ENCODE results near the gene MRPS9.

The MRPS9 gene

DNA sequence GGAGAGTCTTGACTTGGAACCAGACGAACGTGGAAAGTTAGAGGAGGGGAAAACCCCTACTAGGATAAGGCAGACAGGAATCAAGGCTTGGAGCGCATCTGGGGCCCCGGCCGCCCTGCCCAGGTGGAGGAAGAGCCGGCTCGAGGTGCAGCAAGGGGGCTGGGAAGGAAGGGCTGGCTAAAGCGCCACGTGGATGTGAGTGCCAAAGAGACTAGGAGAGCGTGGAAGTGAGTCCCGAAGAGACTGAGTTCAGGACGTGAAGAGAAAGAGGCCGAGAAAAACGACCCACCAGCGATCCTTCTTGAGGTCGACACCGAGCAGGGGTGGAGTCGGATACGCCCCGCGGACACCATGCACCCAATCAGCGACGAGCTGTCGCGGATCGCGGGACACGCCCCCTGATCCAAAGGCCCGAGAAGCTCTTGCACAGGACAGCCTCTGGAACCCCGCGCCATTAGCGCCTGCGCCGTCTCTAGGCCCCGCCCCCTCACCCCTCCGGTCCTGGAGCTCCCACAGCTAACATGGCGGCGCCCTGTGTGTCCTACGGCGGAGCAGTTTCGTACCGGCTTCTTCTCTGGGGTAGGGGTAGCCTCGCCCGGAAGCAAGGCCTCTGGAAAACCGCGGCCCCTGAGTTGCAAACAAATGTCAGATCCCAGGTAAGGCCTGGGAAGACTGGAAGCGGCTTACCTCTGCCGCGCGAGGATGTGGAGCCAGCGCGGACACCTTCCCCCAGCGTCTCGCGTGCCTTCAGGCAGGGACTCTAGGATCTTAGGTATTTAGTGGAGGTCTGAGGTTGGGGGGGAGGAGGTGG lies at the start of gene MRPS9:
MRPS9 (plus strand) TSS at position 498 of the 811 bp plus-strand sequence; CDS start at position 522, 24 bp downstream.
- peak; percentile 87 to 95 for DNase-seq

DNA sequence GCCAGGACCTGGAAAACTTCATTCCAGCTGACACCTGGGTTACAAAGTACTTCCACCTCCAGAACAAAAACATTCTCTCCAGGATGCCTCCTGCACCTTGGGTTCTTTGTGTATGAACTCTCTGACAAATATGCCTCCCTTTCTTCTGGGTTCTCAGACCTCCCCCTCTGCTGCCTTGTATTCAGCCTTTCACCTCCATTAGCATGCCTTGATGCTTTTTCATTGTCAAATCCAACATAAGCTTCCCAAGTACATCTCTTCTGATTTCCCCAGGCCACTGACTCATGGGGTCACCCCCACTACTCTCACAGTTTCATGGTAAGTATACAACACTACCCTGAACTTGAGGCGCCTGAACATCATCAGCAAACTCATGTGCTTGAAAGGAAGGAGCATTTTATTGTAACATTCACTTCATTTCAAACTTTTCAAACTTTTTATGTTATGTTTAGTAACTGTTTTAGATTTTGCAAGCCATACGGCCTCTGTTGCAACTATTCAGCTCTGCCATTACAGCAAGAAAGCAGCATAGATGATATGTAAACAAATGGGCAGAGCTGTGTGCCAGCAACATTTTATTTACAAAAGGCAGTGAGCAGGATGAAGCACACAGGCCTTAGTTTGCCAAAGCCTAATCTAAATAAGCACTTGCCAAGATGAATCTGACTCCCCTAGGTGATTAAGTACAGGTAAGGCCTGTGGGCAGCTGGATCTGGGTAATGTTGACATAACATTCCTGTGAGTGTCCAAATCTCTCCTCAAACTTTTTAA lies 32.5 kb upstream of the MRPS9 start:
- DNase-seq, result no peak

DNA sequence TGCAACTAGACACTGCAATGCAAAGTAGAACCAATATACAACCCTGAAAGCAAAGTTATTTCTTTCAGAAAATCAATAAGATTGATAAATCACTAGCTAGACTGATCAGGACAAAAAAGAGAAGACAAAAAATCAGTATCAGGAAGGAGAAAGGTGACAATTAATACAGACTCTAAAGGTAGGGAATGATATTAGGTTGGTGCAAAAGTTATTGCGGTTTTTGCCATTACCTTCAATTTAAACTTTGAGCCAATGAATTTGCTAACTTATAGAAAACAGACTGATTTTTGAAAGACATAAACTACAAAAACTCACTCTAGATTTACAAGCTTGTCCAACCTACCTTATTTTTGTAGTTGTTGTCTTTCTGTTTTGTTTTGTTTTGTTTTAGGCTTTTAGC lies 30.5 kb upstream of the MRPS9 start:
- no peak for DNase-seq

DNA sequence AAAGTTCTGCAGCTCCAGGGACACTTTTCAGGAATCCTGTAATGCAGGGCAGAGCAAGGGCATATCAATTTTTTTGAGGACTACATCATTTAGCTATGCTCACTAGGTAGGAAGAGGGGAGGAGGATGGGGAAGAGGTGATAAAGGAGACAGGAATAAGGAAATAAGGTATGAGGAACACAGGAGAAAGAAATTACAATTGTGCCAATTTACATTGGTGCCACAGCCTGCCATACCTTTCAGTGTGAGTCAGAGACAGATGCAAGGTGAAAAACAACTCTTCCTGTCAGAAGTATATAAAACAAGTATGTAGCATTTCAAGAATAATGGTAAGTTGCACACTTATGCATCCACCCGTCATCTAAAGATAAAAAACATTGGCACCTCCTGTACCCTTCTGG lies 5.4 kb upstream of the MRPS9 start:
- DNase-seq, result no peak

DNA sequence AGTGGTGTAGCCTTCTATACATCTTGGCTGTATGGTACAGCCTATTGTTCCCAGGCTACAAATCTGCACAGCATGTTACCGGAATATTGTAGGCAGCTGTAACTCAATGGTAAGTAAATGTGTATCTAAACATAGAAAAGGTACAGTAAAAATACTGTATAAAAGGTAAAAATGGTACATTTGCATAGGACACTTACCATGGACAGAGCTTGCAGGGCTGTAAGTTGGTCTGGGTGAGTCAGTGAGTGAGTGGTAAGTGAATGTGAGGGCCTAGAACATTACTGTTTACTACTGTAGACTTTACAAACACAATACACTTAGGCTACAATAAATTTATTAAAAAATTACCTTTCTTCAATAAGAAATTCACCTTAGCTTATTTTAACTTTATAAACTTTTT lies 3.7 kb upstream of the MRPS9 start:
- no peak for DNase-seq

DNA sequence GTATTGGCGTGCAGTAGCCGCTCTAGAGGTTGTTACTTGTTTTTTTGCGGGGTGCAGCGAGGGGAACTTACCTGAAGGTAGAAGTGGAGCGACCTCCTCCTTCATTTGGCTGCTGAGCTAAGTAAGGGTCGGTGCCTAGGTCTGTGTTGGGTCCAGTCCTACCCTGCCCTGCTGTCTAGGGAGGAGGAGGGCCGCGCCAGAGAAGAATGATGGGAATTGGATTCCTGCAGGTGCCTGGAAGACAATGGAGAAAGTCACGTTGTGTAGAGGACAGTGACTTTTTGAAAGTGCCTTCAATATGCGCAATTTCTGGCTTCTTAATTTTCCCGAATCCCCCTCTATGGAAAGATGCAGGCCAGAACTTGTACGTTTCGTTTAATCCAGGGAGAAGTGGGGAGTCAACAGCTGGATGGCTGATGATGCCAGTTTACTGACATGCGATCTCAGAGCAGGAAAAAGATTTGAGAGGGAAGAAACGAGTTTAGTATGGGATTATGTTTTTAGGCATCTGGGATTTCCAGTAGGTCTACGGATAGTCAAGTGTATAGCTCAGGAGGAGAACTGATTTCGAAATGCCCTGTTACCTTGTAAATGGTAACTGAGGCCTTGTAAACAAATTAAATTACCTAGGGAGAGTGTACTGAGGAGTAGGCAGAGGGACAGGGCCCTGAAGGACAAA lies 653 bp downstream of the MRPS9 start:
- no peak for DNase-seq

DNA sequence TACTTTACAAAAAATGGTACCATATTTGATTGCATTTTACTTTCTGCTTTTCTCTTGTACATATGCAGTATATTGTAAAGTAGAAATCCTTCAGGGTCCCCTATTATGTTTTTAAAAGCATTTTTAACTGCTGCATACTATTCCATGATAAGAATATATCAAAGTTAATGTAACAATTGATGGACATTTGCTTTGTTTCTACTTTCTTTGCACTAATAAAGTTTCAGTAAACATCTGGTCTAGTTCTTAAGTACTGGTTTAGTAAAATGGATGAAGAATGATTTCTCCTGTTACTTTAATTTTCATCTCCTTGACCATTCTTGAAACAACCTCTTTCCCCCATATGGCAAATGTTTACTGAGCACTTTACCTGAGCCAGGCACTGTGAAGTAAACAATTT lies 1.7 kb downstream of the MRPS9 start:
- no peak for DNase-seq

DNA sequence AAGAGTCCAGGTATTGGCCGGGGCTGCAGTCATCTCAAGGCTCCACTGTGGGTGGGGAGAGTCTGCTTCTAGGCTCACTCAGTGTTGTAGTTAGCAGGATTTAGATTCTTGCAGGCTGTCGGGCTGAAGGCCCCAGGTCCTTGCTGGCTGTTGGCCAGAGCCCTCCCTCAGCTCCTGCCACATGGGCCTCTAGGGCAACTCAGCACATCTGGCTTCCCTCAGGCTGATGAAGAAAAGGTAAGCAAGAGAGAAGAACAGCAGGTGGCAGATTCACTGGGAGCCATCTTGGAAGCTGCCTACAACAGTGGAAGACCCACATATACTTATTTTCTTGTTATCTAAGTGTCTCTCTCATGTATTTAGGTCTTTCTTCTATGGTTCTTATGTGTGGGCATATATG lies 4.3 kb downstream of the MRPS9 start:
- DNase-seq, result no peak

DNA sequence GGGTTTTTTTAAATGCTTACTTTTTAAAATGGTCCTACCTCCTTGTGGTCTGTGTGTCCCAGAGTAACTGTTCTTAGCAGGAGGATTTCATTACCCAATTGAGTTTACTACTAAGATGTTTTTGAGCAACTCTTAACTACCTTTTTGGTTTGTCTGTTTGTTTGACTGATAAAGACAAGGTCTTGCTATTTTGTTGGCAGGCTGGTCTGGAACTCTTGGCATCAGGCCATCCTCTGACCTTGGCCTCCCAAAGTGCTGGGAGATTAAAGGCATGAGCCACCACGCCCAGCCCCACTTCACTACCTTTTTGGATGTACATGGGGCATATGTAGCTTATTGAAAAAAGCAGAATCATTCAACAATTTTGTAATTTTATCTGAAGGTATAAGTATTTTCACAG lies 14.9 kb downstream of the MRPS9 start:
- no peak for DNase-seq

DNA sequence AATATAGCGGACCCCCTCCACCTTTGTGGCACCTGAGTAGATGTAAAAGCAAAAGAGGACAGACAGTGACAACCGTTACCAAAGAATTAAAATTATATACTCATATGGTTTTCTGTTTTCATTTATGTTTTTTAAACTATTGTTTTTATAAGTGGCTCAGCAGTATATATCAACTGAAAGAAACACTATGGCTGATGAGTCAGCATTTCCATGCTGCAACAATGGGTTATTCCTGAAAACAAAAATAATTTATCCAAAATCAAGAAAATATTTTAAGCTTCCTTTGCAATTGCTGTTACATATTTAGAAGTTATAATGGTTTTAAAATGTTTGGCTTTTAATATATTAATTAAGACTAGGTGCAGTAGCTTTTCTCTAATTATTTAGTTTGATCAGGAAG lies 17.7 kb downstream of the MRPS9 start:
- DNase-seq, result no peak

DNA sequence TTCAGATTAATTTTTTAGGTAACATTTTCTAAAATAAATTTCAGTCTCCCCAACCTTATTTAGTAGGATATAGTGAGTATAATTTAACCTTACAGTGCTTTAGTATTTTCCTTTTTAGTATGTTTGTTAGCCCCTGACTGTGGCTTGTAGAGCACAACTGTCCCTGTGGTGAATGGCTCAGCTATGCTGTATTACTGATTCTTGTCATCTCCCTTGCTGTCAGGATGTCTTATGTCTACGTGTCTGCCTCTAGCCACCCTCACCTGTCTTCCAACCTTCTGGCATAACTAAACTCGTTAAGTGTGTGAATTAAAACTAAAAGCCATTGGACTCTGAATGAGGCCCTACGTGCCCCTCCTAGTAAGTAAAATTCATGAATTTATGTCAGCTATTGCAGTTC lies 18.4 kb downstream of the MRPS9 start:
- no peak for DNase-seq

DNA sequence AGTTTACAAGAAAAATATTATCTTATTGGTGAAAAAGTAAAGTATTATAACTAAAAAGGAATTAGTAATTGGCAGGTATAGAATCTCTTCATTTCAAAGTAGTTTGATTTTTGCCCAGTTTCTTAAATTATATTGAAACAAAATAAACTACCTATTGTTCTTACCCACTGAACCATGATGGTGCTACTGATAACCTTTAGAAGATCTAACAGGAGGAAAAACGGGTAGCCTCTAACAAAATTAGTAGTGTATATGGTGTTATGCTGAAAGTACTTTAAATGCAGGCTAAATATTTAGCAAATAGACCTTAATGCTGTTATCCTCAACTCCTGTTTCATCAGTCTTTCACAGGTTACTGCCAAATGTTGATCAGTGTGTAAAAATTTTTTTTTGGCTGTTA lies 19.1 kb downstream of the MRPS9 start:
- DNase-seq, result no peak

DNA sequence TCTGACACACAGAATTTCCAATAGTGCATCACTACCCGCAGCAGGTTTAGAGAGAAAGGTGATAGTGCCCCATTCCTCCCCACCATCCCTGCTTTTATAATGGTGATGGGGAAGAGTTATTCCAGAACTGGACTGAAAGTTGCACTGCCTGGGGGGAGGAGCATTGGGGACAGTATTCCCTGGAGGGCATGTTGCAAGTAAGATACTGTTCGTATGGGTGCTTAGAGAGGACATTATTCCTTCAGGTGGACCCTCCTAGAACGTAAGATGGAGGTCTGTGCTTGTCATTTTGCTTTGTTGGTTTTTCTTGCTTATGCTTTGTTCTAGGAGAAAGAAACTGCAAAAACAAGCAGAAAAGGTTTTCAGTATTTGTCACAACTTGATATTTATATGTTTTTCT lies 23.7 kb downstream of the MRPS9 start:
- DNase-seq, result no peak

DNA sequence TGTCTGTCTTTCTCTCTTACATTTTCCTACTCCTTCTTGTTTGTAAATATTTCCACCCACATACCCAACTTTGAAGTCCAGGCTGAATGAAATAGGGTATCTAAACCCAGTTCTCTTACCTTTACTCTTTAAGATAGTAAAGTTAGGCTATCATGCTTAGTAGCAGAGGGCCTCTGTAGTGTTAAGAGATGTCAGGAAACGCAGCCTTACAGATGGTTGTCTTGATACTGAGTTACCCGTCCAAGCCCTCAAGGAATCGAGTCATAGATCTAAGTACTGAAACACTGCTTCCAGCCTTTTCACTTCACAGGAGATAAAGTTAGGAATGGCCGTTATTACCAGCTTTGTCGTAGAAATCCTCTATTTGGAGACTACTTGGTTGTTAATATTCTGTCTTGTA lies 24.3 kb downstream of the MRPS9 start:
- DNase-seq, result no peak

DNA sequence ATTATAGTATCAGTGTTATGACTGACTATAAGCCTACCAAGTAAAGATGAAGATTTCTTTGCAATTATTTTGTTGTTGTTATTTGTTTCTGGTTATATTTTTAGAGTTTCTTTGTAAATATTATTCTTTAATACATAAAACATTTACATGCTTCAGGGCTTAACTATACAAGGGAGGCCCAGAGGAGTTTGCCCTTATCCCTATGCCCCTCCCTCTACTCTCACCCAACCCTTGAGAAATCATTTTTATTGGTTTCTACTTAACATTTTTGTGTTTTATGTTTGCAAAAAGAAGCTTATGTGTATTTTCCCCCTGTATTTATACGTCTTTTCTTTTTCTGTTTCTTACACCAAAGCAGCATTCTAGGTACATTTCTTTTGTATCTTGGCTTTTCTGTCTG lies 30.5 kb downstream of the MRPS9 start:
- DNase-seq, result no peak

DNA sequence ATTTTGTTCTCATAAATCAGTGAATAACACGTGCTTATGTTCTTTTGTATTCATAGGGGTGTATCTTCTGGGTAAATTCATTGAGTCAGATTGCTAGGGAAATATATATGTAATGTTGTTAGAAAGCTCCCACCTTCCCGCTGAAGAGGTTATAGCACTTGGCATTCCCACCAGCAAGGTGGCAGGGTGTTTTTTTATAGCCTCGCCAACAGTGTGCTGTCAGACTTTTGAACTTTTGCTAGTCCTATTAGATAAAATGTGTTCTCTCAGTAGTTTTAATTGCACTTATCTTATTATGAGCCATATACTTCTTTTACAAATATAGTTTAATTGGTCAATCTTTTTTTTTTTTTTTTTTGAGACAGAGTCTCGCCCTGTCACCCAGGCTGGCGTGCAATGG lies 31.0 kb downstream of the MRPS9 start:
- no peak for DNase-seq

DNA sequence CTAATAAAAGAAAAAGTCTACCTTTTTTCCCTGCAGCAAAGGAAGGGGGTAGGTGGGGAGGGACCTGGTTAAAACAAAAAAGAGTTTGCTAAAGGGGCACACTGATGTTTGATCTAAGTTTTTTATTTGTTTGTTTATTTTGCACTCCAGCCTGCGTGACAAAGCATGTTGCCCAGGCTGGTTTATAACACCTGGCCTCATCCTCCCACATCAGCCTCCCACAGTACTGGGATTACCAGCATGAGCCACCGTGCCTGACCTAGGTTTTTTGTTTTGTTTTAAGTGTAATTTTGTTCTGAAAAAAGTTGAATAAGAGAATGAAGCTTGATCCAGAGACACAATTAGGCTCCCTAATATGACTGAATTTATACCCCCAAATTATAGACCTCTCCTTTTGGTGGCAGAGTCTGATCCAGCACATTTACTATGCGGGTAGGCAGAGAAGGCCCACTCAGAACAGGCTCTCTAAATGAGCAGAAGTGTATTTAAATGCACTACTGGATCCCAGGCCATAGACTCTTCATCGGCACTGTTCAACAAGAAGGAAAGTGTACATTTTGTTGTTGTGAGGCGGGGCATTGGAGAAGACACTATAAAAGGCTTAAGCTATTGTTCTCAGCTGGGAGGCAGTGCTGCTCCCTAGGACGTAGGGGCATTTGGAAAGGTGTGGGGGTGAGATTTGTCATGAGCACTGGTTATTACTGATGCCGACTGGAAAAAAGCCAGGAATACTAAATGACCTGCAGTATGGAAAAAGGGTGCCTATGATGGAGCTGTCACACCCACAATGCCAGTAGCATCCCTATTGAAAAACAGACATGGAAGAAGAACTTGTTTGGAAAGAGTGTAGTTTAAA lies 32.4 kb downstream of the MRPS9 start:
- no peak for DNase-seq

DNA sequence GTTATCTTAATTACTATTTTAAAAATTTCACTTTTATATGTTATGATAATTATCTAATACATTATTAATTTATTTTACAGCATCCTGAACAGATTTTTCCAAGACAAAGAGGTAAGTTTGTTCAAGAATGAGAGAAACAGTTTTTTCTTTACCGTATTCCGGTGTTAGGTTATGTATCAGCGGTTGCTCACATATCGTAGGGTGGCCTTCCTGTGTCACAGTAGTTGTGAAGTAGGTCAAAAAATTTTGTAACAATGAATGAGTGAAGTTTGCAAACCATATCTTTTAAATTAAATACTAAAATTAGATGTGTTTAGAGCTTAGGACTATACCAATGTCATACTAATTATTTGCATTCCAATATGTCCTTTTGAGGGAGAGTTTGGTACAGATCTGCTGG lies 33.5 kb downstream of the MRPS9 start:
- no peak for DNase-seq

DNA sequence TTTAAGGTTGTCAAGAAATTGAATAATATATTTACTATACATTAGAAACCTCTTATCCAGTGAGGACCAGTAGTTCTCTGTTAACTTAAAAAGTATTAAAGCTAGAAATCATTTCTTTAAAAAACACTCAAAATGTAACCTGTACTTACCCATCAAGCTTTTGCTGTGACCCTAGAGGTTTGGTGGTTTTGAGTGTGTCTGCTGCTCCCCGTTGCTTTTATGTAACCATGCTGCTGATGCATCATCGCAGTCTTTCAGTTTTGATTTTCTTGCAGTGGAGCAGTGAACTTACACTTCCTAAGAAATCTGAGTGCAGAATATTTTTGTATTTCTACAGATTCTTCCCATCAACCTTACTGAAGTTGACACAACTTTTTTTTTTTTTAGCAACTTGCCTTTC lies 34.2 kb downstream of the MRPS9 start:
- DNase-seq, result no peak

DNA sequence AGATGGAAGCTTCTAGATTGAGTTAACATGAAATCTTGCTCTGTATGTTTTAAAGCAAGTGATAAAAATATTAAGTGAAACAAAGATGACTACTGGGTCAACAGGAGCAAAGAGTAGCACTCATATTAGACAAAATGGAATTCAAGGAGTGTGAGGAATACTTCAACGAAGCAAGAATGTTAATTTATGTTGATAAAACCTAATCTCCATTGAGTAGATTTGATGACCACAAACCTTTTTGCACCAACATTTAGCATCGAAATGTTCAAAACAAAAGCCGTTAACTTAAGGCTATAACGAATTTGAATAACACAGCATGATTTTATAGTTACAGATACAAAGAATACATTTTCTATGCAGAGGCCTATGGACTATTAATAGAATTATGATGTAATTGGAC lies 35.7 kb downstream of the MRPS9 start:
- DNase-seq, result no peak

DNA sequence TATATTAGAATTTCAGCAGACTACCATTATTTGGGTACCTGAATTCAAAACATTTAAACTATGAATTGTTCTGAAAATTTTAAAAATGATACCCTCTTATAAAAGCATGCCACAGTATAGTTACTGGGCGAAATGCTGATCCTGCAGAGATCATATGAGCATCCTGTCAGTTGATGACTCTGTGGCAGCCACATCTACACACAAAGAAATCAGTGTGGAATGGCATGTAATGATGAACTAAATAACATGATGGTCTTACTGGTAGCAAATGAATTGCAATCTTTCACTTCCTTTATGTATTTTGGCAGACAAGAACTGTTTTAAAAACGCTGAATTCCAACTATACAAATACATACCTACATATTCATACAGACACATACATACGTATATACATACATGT lies 38.3 kb downstream of the MRPS9 start:
- DNase-seq, result no peak

DNA sequence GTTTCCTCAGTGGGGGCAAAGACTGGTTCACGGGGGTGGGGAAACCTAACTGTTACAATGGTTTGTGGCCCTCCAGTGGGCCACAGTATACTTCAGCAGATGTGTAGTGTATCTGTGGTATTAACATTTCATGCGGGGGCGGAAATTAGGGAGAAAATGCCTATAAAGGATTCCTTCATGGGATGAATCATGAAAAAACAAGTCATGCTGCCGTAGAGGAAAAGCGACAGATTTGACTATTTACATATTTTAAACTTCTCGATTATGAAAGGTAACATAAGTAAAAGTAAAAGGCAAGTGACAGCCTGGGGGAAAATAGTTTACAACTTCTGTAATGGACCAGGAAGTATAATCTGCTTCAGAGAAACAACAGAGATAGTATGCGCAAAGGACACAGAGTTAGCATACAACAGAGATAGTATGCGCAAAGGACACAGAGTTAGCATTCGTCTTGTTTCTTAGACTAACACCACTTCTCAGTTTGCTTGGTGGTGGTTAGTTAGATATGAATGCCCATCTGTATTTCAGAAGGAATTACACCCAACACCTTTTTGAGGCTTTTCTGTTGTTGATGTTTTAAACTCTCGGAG lies 41.1 kb downstream of the MRPS9 start:
- DNase-seq, result no peak

DNA sequence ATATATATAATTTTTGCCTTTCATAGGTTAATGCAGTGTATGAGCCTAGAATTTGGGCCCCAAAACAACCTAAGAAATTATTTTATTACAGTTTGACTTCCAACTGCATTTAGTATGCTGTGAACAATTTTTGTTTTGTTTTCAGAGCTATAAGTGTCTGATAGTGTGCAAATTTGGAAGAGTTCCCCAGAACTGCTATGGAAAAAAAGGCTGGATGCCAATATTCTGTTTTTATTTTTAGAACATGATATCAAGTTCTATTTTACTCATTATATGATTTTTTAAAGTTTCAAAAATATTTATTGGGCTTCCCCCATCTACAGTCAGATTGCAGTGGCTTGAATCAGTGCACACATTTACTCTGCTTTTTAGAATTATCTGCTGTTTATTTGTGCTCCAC lies 42.6 kb downstream of the MRPS9 start:
- DNase-seq, result no peak

Data from cerebellar nuclear complex (tissue), 1 donor.